Activated CD4-positive, CD25-positive, alpha-beta regulatory T cell (primary cell): Measurements from ENCODE around the gene LRRC27.

ENCODE experiments used
- DNase-seq, 4 experiments: peaks; one replicate each; lab custom pipeline; 2025; lab: John Stamatoyannopoulos, UW

LRRC27 gene

GRCh38 chr10:132414402-132415016, 82.5 kb downstream of the LRRC27 start:
- DNase-seq: no peak

GRCh38 chr10:132415255-132415654, 83.3 kb downstream of the LRRC27 start:
- no peak for DNase-seq

- no peak for DNase-seq
Measured at GRCh38 chr10:132415956-132416355, 84.0 kb downstream of the LRRC27 start.

- no peak for DNase-seq
Measured at GRCh38 chr10:132416566-132417256, 84.7 kb downstream of the LRRC27 start.

- no peak for DNase-seq
Measured at GRCh38 chr10:132417257-132417910, 85.4 kb downstream of the LRRC27 start.

- no peak for DNase-seq
Measured at GRCh38 chr10:132417957-132418441, 86.0 kb downstream of the LRRC27 start.

- no peak for DNase-seq
Measured at GRCh38 chr10:132418527-132419416, 86.8 kb downstream of the LRRC27 start.

GRCh38 chr10:132419538-132420468, 87.8 kb downstream of the LRRC27 start:
- no peak for DNase-seq

- no peak for DNase-seq
Measured at GRCh38 chr10:132420469-132420980, 88.5 kb downstream of the LRRC27 start.

GRCh38 chr10:132420981-132421846, 89.2 kb downstream of the LRRC27 start:
- DNase-seq: no peak

GRCh38 chr10:132421847-132422751, 90.1 kb downstream of the LRRC27 start:
- DNase-seq: no peak

- DNase-seq: no peak
Measured at GRCh38 chr10:132422903-132423825, 91.2 kb downstream of the LRRC27 start.

- DNase-seq: no peak
Measured at GRCh38 chr10:132423966-132424861, 92.2 kb downstream of the LRRC27 start.

- DNase-seq: no peak
Measured at GRCh38 chr10:132425029-132425756, 93.2 kb downstream of the LRRC27 start.

GRCh38 chr10:132425757-132426155, 93.8 kb downstream of the LRRC27 start:
- DNase-seq: no peak
